GM21717 (cell line): Measurements from ENCODE around the gene FRMD5.

Experiments used
- ATAC-seq: cut with Tn5 transposase; IDR thresholded peaks from one replicate; pipeline ENCODE4 v1.9.1; 2021; ENCODE audit warnings: mild to moderate bottlenecking, moderate library complexity; ENCODE audit not compliant: unreplicated experiment

The FRMD5 gene

GRCh38 chr15:43901495-43901894, 293.6 kb downstream of the FRMD5 start:
- ATAC-seq: no peak

DNA sequence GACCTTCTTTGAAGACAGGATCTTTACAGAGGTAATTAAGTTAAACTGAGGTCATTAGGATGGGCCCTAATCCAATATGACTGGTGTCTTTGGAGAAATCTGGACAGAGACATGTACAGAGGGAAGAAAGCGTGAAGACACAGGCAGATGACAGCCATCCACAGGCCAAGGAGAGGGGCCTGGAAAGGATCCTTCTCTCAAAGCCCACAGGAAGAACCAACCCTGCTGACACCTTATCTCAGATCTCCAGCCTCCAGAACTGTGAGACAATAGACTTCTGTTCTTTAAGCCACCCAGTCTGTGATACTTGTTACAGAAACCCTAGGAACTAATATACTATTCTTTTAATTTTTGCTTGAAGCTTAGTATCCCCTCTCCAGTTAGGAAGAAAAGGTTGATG, 294.1 kb downstream of the FRMD5 start:
- ATAC-seq: no peak

DNA sequence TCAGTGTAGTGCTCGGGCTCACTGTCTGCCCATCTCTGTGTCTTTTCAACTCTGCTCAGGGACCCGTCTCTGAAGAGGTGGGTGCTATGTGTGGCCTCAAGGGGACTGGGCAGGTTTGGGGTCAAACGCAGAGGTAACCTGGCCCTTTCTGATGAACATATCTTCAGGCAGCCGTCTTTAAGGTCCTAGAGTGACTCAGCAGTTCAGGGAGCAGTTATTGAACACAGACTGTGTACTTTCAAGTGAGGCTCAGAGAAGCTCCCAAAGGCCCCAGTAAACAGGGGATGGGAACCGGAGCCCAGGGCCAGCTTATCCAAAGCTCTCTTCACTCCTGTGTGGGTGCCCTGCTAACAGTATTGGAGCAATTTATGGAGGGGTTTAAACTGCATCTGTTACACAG, 295.1 kb downstream of the FRMD5 start:
- no peak for ATAC-seq

GRCh38 chr15:43898891-43899290, 296.2 kb downstream of the FRMD5 start:
- no peak for ATAC-seq

DNA sequence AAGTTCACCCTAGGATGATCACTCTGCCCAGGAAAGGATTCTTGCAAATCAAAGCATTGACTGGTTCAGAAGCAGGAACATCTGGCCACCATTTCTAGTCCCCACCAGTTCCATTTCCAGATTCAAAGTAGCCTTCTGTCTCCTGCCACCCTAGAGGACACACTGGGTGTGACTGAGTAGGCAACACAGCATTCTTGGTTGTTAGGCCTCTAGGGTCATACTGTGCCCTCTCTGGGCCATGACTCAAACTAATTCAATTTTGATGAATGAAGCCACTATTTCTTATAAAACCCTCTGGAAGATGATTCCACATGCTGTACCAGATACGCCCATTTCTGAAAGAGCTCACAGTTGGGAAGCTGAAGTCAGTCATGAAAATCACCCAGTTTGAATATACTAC, 298.5 kb downstream of the FRMD5 start:
- ATAC-seq: no peak

DNA sequence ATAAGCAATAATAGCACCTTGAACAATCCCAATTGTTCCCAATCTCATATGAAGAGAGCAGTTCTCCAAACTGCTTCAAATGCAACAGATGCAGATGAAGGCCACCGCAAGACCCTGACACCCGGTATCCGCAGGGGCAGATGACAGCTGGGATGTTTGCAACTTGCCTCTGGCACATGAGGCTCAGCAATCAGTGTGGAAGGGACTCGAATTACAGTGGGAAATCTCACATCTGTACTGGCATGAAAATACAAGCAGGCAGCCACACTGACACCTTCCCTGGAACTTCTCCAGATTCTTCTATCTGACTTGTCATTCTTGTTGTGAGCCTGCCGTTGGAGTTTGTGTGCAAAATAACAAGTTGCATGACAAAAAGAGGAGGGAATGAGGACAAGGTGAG, 299.5 kb downstream of the FRMD5 start:
- ATAC-seq: no peak

GRCh38 chr15:43893956-43894355, 301.1 kb downstream of the FRMD5 start:
- ATAC-seq: no peak

DNA sequence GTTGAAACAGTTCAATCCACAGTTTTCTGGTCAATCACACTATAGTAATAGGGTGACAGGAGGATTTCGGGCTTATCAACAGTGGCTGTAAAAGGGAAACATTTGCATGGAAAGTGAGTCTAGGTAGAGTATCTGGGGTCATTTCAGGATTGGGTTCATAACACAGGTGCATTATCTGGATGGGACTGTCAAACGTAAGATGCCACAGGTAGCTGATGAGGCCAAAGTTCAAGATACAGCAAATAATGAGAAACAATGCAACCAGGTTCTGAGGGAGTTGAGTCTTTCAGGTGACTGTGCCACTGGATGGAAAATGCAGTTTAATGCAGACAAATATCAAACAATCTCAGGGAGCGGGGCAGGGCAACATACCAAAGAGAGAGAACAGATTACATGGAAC, 306.0 kb downstream of the FRMD5 start:
- ATAC-seq: no peak

- ATAC-seq: no peak
These were observed 307.2 kb downstream of the FRMD5 start for GRCh38 chr15:43887901-43888300.

- ATAC-seq: no peak
These were observed 308.5 kb downstream of the FRMD5 start for GRCh38 chr15:43886558-43886957.

DNA sequence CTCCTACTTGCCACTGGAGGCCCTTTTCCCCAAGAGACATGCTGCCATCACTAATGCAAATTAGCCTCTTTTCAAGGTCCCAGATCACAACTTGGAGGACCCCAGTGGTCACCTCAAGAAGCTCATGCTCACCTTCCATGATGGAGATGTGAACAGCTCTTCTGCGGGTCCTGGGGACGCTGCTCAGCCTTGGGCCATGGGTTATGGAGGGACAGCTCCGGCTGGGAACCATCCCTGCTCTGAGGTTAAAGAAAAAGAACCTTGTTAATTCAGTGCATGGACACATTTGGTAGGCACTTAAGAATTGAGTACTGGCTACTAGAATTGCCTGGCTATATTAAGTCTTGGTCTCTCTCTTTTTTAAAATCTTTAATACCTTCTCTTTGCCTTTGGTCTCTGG, 311.5 kb downstream of the FRMD5 start:
- ATAC-seq: no peak

GRCh38 chr15:43881944-43882343, 313.1 kb downstream of the FRMD5 start:
- ATAC-seq: no peak

DNA sequence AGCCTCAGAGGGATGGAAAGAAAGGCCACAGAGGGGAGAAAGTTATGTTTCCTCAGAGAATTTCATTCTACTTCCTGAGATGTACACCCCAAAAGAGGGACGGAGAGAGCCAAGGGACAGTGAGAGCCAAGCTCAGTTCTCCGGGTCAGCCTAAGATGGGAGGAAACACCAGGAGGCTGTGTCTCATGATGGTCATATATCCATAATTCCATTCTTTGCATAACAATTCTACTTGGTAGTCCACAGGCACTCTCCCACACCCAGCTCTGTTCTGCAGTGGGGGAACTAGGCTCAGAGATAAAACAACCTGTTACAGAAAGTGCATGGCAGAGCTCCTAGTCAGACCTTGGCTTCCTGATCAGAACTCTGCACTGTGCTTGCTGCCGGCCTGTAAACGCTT, 313.8 kb downstream of the FRMD5 start:
- ATAC-seq: no peak

- no peak for ATAC-seq
These were observed 314.5 kb downstream of the FRMD5 start for GRCh38 chr15:43880406-43881194.

- ATAC-seq: no peak
These were observed 315.4 kb downstream of the FRMD5 start for GRCh38 chr15:43879386-43880355.

GRCh38 chr15:43878446-43878845, 316.6 kb downstream of the FRMD5 start:
- no peak for ATAC-seq

DNA sequence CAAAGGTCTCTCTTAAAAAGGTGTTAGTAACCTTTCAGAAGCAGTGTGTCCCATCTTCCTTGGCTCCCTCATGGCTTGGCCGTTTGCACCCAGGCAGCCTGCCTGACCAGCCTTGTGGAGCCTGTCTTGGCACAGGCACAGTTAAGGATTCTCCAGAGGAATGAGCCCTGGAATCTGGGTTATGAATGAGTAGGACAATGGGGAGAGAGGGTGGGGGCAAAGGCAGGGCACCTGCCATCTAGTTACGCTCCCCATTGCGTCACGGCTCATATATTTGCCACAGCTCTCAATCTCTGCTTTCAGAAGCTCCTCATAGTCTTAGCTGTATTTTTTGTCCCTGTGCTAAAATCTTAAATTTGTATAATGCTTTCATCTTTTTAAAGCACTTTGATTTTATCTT, 317.7 kb downstream of the FRMD5 start:
- ATAC-seq: no peak

- no peak for ATAC-seq
These were observed 318.2 kb downstream of the FRMD5 start for GRCh38 chr15:43876872-43877271.

DNA sequence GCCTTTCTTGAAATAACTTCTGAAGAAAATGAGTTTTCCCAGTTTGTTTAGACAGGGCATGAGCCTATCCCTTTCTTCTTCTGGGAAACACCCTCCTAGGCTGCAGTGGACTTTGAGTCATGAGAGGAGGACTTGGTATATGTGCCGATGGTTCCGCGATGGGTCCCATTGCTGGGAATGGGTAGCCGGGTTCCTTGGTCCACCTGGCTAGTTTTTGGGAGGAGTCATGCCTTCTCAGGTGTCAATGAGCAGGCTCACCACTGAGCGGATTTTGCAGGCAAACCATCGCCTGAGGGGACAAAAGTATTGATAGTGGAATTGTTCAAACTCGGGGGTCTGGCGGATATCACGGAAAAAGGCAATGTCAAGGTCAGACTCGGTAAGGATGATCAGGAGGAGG, 321.4 kb downstream of the FRMD5 start:
- no peak for ATAC-seq

DNA sequence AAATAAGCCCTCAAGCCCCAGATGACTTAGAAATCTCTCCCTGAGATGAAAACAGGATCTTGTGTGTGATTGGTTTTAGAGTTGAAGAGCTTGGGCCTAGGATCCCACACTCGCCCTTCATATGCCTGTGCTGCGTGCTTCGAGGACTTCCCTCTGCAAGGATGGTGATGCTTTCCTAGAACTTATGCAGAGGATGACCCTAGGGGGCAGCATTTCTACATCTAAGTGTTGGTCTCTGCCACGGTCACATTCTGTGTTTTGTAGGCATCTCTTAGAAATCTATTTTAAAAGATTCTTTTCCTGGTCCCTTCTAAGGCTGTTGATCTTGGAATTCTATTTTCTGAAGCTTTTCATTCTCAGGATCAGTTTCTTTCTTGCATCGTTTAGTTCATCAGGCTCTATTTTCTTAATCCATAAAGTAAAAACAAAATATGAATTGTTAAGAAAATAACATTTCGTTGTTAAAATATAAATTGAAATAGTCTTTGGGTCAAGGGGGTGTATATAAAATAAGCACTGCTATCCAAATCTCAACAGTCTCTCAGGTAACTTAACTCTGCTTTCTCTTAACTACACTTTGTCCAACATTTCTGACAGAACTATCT, 322.6 kb downstream of the FRMD5 start:
- ATAC-seq: no peak

DNA sequence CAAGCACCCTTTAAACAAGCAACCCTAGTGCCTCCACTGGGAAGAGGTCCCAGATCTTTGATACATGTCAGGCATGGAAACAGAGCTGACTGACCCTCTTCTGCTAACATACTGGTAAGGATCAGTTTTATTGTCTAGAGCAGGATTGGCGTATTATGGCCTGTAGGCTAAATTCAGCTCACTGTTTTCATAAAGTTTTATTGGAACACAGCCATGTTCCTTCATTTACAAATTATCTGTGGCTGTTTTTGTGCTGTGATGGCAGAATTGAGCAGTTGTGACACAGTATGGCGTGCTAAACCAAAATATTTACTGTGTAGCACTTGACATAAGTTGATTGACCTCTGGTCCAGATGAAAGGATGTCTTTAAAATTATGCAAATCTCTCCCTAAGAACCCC, 323.2 kb downstream of the FRMD5 start:
- ATAC-seq: no peak

GRCh38 chr15:43868406-43868805, 326.7 kb downstream of the FRMD5 start:
- ATAC-seq: no peak
